ENCODE measurements around the gene DOK7.

The DOK7 gene

GRCh38 chr4:3418029-3418762, 44.9 kb upstream of the DOK7 start:
- Histone ChIP-seq H3K27ac (no peak overlapping the region), H3K9ac (ENCODE audit: insufficient read length) (no peak overlapping the region), H3K36me3 (ENCODE audit: insufficient read depth, low read length) (peaks cover 8% of the 10 kb centered on the region; the same call in 1 of the 2 replicates), H3K4me3 (no peak overlapping the region), H3K9me3 (ENCODE audit: low read depth, low read length) (no peaks in the 10 kb centered on the region)
- TF ChIP-seq POLR2AphosphoS5 (IDR thresholded peaks at IDR 0.05; ENCODE audit: borderline replicate concordance, low read depth, low read length) (no peak), FOXP2 (optimal IDR thresholded peaks at IDR 0.05; ENCODE audit: control extremely low read depth, extremely low read length, insufficient read depth) (no peak), EZH2 (IDR thresholded peaks at IDR 0.05) (no peak)
- no peak for DNase-seq (ENCODE audit: low read depth, low spot score)

- no peak overlapping the region for H3K27ac ChIP-seq
- H3K36me3 ChIP-seq (ENCODE audit: insufficient read depth, low read length), result peaks cover 15% of the 10 kb centered on the region; the same call in 1 of the 2 replicates
- H3K4me3 ChIP-seq, result no peak overlapping the region
- no peak for DNase-seq (ENCODE audit: low read depth, low spot score)
- H3K9me3 ChIP-seq (ENCODE audit: low read depth, low read length), result no peaks in the 10 kb centered on the region
- H3K9ac ChIP-seq (ENCODE audit: insufficient read length), result no peak overlapping the region
- TF ChIP-seq POLR2AphosphoS5 (IDR thresholded peaks at IDR 0.05; ENCODE audit: borderline replicate concordance, low read depth, low read length) (no peak), FOXP2 (optimal IDR thresholded peaks at IDR 0.05; ENCODE audit: control extremely low read depth, extremely low read length, insufficient read depth) (no peak), EZH2 (IDR thresholded peaks at IDR 0.05) (no peak)
Measured at GRCh38 chr4:3419836-3420605, 43.1 kb upstream of the DOK7 start.

DNA sequence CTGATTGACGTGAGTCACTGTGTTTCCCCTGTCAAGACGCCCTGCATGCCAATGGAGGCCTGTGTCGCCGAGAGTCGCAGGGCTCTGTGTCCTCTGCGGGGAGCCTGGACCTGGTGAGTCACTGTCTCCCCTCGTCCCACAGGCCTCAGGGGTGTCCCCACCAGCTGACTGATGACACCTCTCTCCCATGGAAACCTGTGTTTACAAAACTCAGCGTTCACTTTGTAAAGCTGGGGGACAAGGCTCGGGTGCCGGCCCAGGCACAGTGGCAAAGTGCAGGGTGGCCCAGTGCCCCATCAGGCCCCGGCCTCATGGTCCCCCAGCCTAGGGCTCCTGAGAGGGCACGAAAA, 42.5 kb upstream of the DOK7 start:
- H3K27ac ChIP-seq, result no peak overlapping the region

GRCh38 chr4:3420956-3421355, 42.1 kb upstream of the DOK7 start:
- Histone ChIP-seq H3K27ac (no peak overlapping the region), H3K36me3 (ENCODE audit: insufficient read depth, low read length) (peaks cover 15% of the 10 kb centered on the region; the same call in 1 of the 2 replicates), H3K4me3 (no peak overlapping the region), H3K9ac (ENCODE audit: insufficient read length) (no peak overlapping the region), H3K9me3 (ENCODE audit: low read depth, low read length) (no peaks in the 10 kb centered on the region)
- no peak for DNase-seq (ENCODE audit: low read depth, low spot score)
- TF ChIP-seq FOXP2 (optimal IDR thresholded peaks at IDR 0.05; ENCODE audit: control extremely low read depth, extremely low read length, insufficient read depth) (no peak), EZH2 (IDR thresholded peaks at IDR 0.05) (no peak), POLR2AphosphoS5 (IDR thresholded peaks at IDR 0.05; ENCODE audit: borderline replicate concordance, low read depth, low read length) (no peak)

More for the DNA sequence above, 42.5 kb upstream of the DOK7 start:
- H3K9ac ChIP-seq (ENCODE audit: insufficient read length), result no peak overlapping the region
- peaks cover 15% of the 10 kb centered on the region; the same call in 1 of the 2 replicates for H3K36me3 ChIP-seq (ENCODE audit: insufficient read depth, low read length)
- TF ChIP-seq POLR2AphosphoS5 (IDR thresholded peaks at IDR 0.05; ENCODE audit: borderline replicate concordance, low read depth, low read length) (no peak), FOXP2 (optimal IDR thresholded peaks at IDR 0.05; ENCODE audit: control extremely low read depth, extremely low read length, insufficient read depth) (no peak), EZH2 (IDR thresholded peaks at IDR 0.05) (no peak)
- H3K9me3 ChIP-seq (ENCODE audit: low read depth, low read length), result no peaks in the 10 kb centered on the region
- H3K4me3 ChIP-seq, result no peak overlapping the region
- DNase-seq (ENCODE audit: low read depth, low spot score), result no peak

DNA sequence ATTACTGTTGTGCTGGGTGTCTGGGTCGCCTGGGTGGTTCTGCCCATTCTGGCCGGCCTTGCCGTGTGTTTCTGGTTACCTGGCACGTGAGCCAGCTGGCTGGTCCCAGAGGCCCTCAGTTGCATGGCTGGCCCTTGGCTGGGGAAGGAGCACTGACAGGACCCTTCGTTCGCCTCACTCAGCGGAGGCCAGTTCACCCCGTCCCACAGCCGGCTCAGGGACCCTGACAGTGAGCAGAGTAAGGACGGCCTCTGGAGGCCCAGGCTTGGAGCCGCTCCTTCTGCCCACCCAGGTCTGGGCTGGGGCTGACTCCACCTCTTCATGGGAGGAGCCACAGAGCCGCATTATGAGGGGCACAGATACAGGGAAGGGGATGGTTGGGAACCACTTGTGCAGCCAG, 41.6 kb upstream of the DOK7 start:
- Histone ChIP-seq H3K4me3 (no peak overlapping the region), H3K36me3 (ENCODE audit: insufficient read depth, low read length) (peaks cover 15% of the 10 kb centered on the region; the same call in 1 of the 2 replicates), H3K9me3 (ENCODE audit: low read depth, low read length) (no peaks in the 10 kb centered on the region), H3K27ac (no peak overlapping the region), H3K9ac (ENCODE audit: insufficient read length) (no peak overlapping the region)
- no peak for TF ChIP-seq FOXP2 (optimal IDR thresholded peaks at IDR 0.05; ENCODE audit: control extremely low read depth, extremely low read length, insufficient read depth)
- TF ChIP-seq EZH2 (IDR thresholded peaks at IDR 0.05), result no peak
- TF ChIP-seq POLR2AphosphoS5 (IDR thresholded peaks at IDR 0.05; ENCODE audit: borderline replicate concordance, low read depth, low read length), result no peak
- DNase-seq (ENCODE audit: low read depth, low spot score), result no peak

GRCh38 chr4:3422241-3422801, 40.8 kb upstream of the DOK7 start:
- H3K36me3 ChIP-seq (ENCODE audit: insufficient read depth, low read length), result peaks cover 10% of the 10 kb centered on the region; the same call in 1 of the 2 replicates
- TF ChIP-seq POLR2AphosphoS5 (IDR thresholded peaks at IDR 0.05; ENCODE audit: borderline replicate concordance, low read depth, low read length) (no peak), EZH2 (IDR thresholded peaks at IDR 0.05) (no peak), FOXP2 (optimal IDR thresholded peaks at IDR 0.05; ENCODE audit: control extremely low read depth, extremely low read length, insufficient read depth) (no peak)
- H3K27ac ChIP-seq, result no peak overlapping the region

GRCh38 chr4:3422808-3423297, 40.3 kb upstream of the DOK7 start:
- peaks cover 7% of the 10 kb centered on the region; the same call in 1 of the 2 replicates for H3K36me3 ChIP-seq (ENCODE audit: insufficient read depth, low read length)
- H3K9ac ChIP-seq (ENCODE audit: insufficient read length), result no peak overlapping the region
- no peak overlapping the region for H3K4me3 ChIP-seq
- DNase-seq (ENCODE audit: low read depth, low spot score), result no peak
- TF ChIP-seq POLR2AphosphoS5 (IDR thresholded peaks at IDR 0.05; ENCODE audit: borderline replicate concordance, low read depth, low read length) (no peak), EZH2 (IDR thresholded peaks at IDR 0.05) (no peak), FOXP2 (optimal IDR thresholded peaks at IDR 0.05; ENCODE audit: control extremely low read depth, extremely low read length, insufficient read depth) (no peak)
- no peak overlapping the region for H3K27ac ChIP-seq
- H3K9me3 ChIP-seq (ENCODE audit: low read depth, low read length), result no peaks in the 10 kb centered on the region

More at GRCh38 chr4:3422241-3422801, 40.8 kb upstream of the DOK7 start:
- Histone ChIP-seq H3K4me3 (no peak overlapping the region), H3K9ac (ENCODE audit: insufficient read length) (no peak overlapping the region), H3K9me3 (ENCODE audit: low read depth, low read length) (no peaks in the 10 kb centered on the region)
- no peak for DNase-seq (ENCODE audit: low read depth, low spot score)

- Histone ChIP-seq H3K4me3 (no peak overlapping the region), H3K27ac (no peak overlapping the region), H3K9ac (ENCODE audit: insufficient read length) (no peak overlapping the region), H3K9me3 (ENCODE audit: low read depth, low read length) (no peaks in the 10 kb centered on the region), H3K36me3 (ENCODE audit: insufficient read depth, low read length) (peaks cover 7% of the 10 kb centered on the region; the same call in 1 of the 2 replicates)
- no peak for DNase-seq (ENCODE audit: low read depth, low spot score)
- TF ChIP-seq FOXP2 (optimal IDR thresholded peaks at IDR 0.05; ENCODE audit: control extremely low read depth, extremely low read length, insufficient read depth) (no peak), EZH2 (IDR thresholded peaks at IDR 0.05) (no peak), POLR2AphosphoS5 (IDR thresholded peaks at IDR 0.05; ENCODE audit: borderline replicate concordance, low read depth, low read length) (no peak)
Measured at GRCh38 chr4:3423406-3423805, 39.7 kb upstream of the DOK7 start.
